Measurements from ENCODE around the gene SLC8A1. TPM values are rescaled to one million over a fixed set of nuclear protein-coding genes. Genes with fewer than 3 reads are reported as not detected.

SLC8A1 gene
- total RNA-seq, 2 donors from 2014 or later = 23.2 to 28.2 TPM

- TF ChIP-seq POLR2AphosphoS5 (IDR thresholded peaks at IDR 0.05) = no peak
- no peak for TF ChIP-seq CTCF (IDR thresholded peaks at IDR 0.05)
- TF ChIP-seq POLR2A (IDR thresholded peaks at IDR 0.05) = no peak
- Histone ChIP-seq H3K9me3 (no peaks in the 10 kb centered on the region), H3K4me3 (no peak overlapping the region), H3K36me3 (no peaks in the 10 kb centered on the region), H3K27me3 (replicated peaks; ENCODE audit: insufficient read depth) (no peaks in the 10 kb centered on the region), H3K27ac (no peak overlapping the region), H3K4me1 (replicated peaks) (no peaks in the 10 kb centered on the region)
- no peak for DNase-seq (ENCODE audit: low spot score)
- intact Hi-C loops (cut with DNase I) = no loop called here
Observed at GRCh38 chr2:40256649-40257048, 195.2 kb downstream of the SLC8A1 start.

- Histone ChIP-seq H3K4me1 (replicated peaks) (no peaks in the 10 kb centered on the region), H3K9me3 (no peaks in the 10 kb centered on the region), H3K27ac (no peak overlapping the region), H3K27me3 (replicated peaks; ENCODE audit: insufficient read depth) (no peaks in the 10 kb centered on the region), H3K4me3 (no peak overlapping the region), H3K36me3 (no peaks in the 10 kb centered on the region)
- 90% methylated on average over 6 of the region's 6 CpGs for WGBS
- intact Hi-C loops (cut with DNase I) = no loop called here
- no peak for DNase-seq (ENCODE audit: low spot score)
- TF ChIP-seq CTCF (IDR thresholded peaks at IDR 0.05) (no peak), POLR2A (IDR thresholded peaks at IDR 0.05) (no peak), POLR2AphosphoS5 (IDR thresholded peaks at IDR 0.05) (no peak)
Observed at GRCh38 chr2:40256008-40256407, 195.9 kb downstream of the SLC8A1 start.

- Histone ChIP-seq H3K27me3 (replicated peaks; ENCODE audit: insufficient read depth) (no peaks in the 10 kb centered on the region), H3K36me3 (no peaks in the 10 kb centered on the region)
- intact Hi-C loops (cut with DNase I) = no loop called here
Observed at GRCh38 chr2:40255103-40255502, 196.8 kb downstream of the SLC8A1 start.

GRCh38 chr2:40254611-40255010 lies 197.3 kb downstream of the SLC8A1 start:
- no peak for TF ChIP-seq POLR2A (IDR thresholded peaks at IDR 0.05)
- TF ChIP-seq CTCF (IDR thresholded peaks at IDR 0.05) = no peak
- TF ChIP-seq POLR2AphosphoS5 (IDR thresholded peaks at IDR 0.05) = no peak
- intact Hi-C loops (cut with DNase I) = no loop called here
- 93% methylated on average over 1 of the region's 1 CpG for WGBS
- Histone ChIP-seq H3K27me3 (replicated peaks; ENCODE audit: insufficient read depth) (no peaks in the 10 kb centered on the region), H3K27ac (no peak overlapping the region), H3K9me3 (no peaks in the 10 kb centered on the region), H3K4me1 (replicated peaks) (no peaks in the 10 kb centered on the region), H3K4me3 (no peak overlapping the region), H3K36me3 (no peaks in the 10 kb centered on the region)
- no peak for DNase-seq (ENCODE audit: low spot score)

More at GRCh38 chr2:40255103-40255502, 196.8 kb downstream of the SLC8A1 start:
- no peaks in the 10 kb centered on the region for H3K4me1 ChIP-seq (replicated peaks)
- TF ChIP-seq POLR2AphosphoS5 (IDR thresholded peaks at IDR 0.05) (no peak), CTCF (IDR thresholded peaks at IDR 0.05) (no peak)
- no peak overlapping the region for H3K4me3 ChIP-seq
- H3K9me3 ChIP-seq = no peaks in the 10 kb centered on the region
- no peak for DNase-seq (ENCODE audit: low spot score)
- H3K27ac ChIP-seq = no peak overlapping the region

GRCh38 chr2:40251137-40251536 lies 200.8 kb downstream of the SLC8A1 start:
- Histone ChIP-seq H3K27ac (no peak overlapping the region), H3K27me3 (replicated peaks; ENCODE audit: insufficient read depth) (no peaks in the 10 kb centered on the region), H3K36me3 (no peaks in the 10 kb centered on the region), H3K9me3 (no peaks in the 10 kb centered on the region), H3K4me3 (no peak overlapping the region), H3K4me1 (replicated peaks) (no peaks in the 10 kb centered on the region)
- TF ChIP-seq POLR2AphosphoS5 (IDR thresholded peaks at IDR 0.05) (no peak), CTCF (IDR thresholded peaks at IDR 0.05) (no peak), POLR2A (IDR thresholded peaks at IDR 0.05) (no peak)
- intact Hi-C loops (cut with DNase I) = no loop called here
- DNase-seq (ENCODE audit: low spot score) = no peak
- WGBS = 22% methylated on average over 2 of the region's 2 CpGs
